ENCODE data around the gene APEX2. TPM values are rescaled to one million over a fixed set of nuclear protein-coding genes. Genes with fewer than 3 reads are reported as not detected.

The APEX2 gene
- total RNA-seq, result 11.2 and 12.3 TPM in 2 replicates

GRCh38 chrX:54999717-55000598 lies at the start of gene APEX2:
Gene APEX2 (plus strand): TSS chrX:55000363. CDS start chrX:55000423, 60 bp downstream.

DNA sequence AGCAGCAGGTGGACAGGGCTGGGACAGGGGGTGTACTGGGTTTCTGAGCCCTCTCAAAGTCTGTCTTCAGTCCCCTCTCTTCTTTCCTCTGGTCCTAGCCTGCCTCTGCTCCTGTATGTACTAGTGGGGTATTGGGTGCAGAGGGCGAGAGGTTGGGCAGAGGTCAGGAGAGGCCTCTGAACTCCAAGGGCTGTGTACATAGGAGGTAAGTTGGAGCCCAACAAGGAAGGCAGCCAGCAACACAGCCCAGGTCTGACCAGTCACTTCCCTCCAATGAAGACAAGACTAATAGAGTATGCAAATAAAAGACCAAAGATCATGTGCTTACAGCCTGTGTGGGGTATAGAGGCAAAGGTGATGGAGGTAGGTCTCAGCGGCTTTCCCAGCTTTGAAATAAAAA lies 6.1 kb upstream of the APEX2 start, which contains the start of gene PFKFB1:
Gene PFKFB1 (minus strand): TSS at position 90 of the 400 bp plus-strand sequence. CDS start 181 bp downstream, outside the sequence.

DNA sequence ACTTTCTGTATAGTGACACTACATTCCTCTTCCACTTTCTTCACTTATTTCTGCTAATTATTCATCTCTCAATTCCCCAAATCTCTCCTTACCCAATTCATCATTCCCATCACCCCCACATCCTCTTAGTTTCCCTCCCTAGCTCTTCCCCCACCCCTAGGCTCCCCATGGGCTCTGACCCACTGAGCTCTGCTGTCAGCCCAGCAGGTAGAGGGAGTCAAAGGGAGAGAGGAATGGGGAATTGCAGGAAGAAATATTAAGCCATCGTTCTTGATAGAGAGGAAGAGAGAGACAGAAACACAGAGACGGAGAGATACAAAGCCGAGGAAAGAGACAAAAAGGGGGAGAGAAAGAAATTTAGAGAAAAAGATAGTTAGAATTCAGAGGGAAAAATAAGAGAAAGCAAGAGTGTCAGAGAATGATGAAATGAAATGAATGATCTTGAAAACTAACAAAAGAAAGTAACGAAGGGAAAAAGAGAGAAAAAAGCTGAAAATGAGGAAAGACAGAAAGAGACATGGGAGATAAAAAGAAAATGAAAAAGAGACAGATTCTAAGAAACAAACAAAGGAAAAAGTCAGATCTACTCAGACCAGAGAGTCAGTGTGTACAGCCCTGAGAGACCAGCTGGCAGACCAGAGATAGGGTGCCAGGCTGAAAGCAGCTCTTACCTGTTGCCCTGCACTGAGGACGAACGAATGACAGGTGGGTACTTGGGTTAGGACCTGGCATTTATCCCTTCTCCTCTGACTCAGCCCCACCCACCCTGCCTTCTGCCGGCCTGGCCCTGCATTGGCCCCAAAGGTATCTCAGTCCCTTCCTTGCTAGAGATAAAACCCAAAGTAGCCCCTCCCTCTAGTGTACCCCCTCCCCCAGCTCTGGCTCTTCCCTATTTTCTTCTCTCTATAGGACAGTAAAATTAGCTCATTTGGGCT lies 30.4 kb downstream of the APEX2 start, which contains the start of gene ALAS2:
Gene ALAS2 (minus strand): TSS at position 707 of the 935 bp plus-strand sequence. CDS start 4,977 bp downstream, outside the sequence.

Other genes starting within 250 kb of the APEX2 start
- gene ITIH6, start 202.1 kb upstream of the APEX2 start, total RNA-seq, result not detected in 2 replicates
- 291 and 376 TPM in 2 replicates for gene MAGED2, start 192.6 kb upstream of the APEX2 start, total RNA-seq
- 4.9 and 9.9 TPM in 2 replicates for gene TRO, start 79.5 kb upstream of the APEX2 start, total RNA-seq
- gene PFKFB1, start 6.2 kb upstream of the APEX2 start, total RNA-seq, result not detected in 2 replicates
- gene ALAS2, start 30.6 kb downstream of the APEX2 start, total RNA-seq, result not detected in 2 replicates
- not detected in 2 replicates for gene PAGE2B, start 74.7 kb downstream of the APEX2 start, total RNA-seq
- gene PAGE2, start 88.7 kb downstream of the APEX2 start, total RNA-seq, result not detected in 2 replicates
- gene PAGE5, start 220.0 kb downstream of the APEX2 start, total RNA-seq, result not detected in 2 replicates

Measured in cardiac atrium fibroblast (primary cell).